K562 (cell line): Measurements from ENCODE around the gene HIVEP2. TPM values are rescaled to one million over a fixed set of nuclear protein-coding genes. Genes with fewer than 3 reads are reported as not detected.

ENCODE experiments used
- ATAC-seq: fragments of 200-7000 bp; cut with Tn5 transposase; 3 replicates; pipeline ENCODE4 v1.9.1; 2020; ENCODE audit warnings: moderate library complexity
- BruUV-seq: library from RNA; stranded (reverse); fragments of 400-500 nt; replicated peaks from 2 replicates; lab custom pipeline; 2021; lab: Mats Ljungman, UMichigan
- CTCF ChIA-PET: fragments of 300-600 bp; formaldehyde crosslinking; extraction: SDS; loops from one replicate; lab custom pipeline; 2021; ENCODE audit warnings: low intra/inter-chr PET ratio; lab: Yijun Ruan, JAX
- POLR2A ChIA-PET: fragments of 300-600, 350-650 bp; sonication (Branson Sonifier 250); formaldehyde crosslinking; extraction: SDS; loops from one replicate; lab custom pipeline; 2021; ENCODE audit warnings: antibody characterized with exemption, inconsistent platforms; lab: Yijun Ruan, JAX
- DNase-seq, 4 experiments: peaks; one replicate each; pipeline versions ENCODE4 v3.0.0 to v3.0.0-alpha.2; 2011 to 2018; ENCODE audit warnings: low spot score in 3 of 4, mixed read lengths in 3 of 4; ENCODE audit errors: extremely low read depth in 1 of 4
- FAIRE-seq: peaks from 2 replicates; lab custom pipeline; 2011; peaks lifted over from hg19 to GRCh38; lab: Jason Lieb, UNC
- H2AFZ ChIP-seq: 2 replicates; pipeline ENCODE4 v1.6.0; 2011; ENCODE audit warnings: low read depth, low read length, control low read depth, inconsistent platforms
- H3K27ac ChIP-seq: fragments of 200-600 bp; 3 replicates; pipeline ENCODE4 v1.8.0; 2011; ENCODE audit warnings: low read depth, mild to moderate bottlenecking, control low read depth, inconsistent platforms, low read length, moderate library complexity, mixed read lengths; ENCODE audit errors: extremely low read depth
- H3K27me3 ChIP-seq, 2 experiments: fragments of 300-600 bp in 1 of 2; 2 replicates in 1 of 2; 3 replicates in 1 of 2; pipeline versions ENCODE4 v1.6.0 to v1.8.0; 2011; ENCODE audit warnings: inconsistent platforms in 2 of 2, low read length in 2 of 2, mild to moderate bottlenecking in 1 of 2, mixed read lengths in 1 of 2, moderate library complexity in 1 of 2; ENCODE audit not compliant: control insufficient read depth in 2 of 2, insufficient read depth in 2 of 2
- H3K36me3 ChIP-seq: fragments of 300-600 bp; 3 replicates; pipeline ENCODE4 v1.8.0; 2011; ENCODE audit warnings: mild to moderate bottlenecking, low read length, inconsistent platforms; ENCODE audit not compliant: control insufficient read depth, insufficient read depth
- H3K4me1 ChIP-seq, 2 experiments: fragments of 200-600 bp in 1 of 2; replicated peaks in 1 of 2; 2 replicates in 1 of 2; 3 replicates in 1 of 2; pipeline versions ENCODE4 v1.5.1 to v1.8.0; 2011; ENCODE audit warnings: inconsistent platforms in 2 of 2, low read length in 2 of 2, mild to moderate bottlenecking in 1 of 2, mixed read lengths in 1 of 2, moderate library complexity in 1 of 2; ENCODE audit not compliant: control insufficient read depth in 2 of 2, insufficient read depth in 2 of 2
- H3K4me2 ChIP-seq: 2 replicates; pipeline ENCODE4 v1.6.1; 2011; ENCODE audit warnings: low read length, control low read depth, inconsistent platforms, mixed read lengths; ENCODE audit not compliant: insufficient read depth
- H3K4me3 ChIP-seq: fragments of 200-600 bp; sonication (generic), shearing (Covaris generic); 2 replicates; pipeline ENCODE4 v1.5.1; 2016; ENCODE audit warnings: control low read depth, inconsistent platforms
- H3K79me2 ChIP-seq: fragments of 200-600 bp; 3 replicates; pipeline ENCODE4 v1.8.0; 2011; ENCODE audit warnings: low read length, inconsistent platforms; ENCODE audit not compliant: control insufficient read depth, insufficient read depth
- H3K9ac ChIP-seq, 2 experiments: 2 replicates each; pipeline versions ENCODE4 v1.6.0 to v1.6.1; 2011; ENCODE audit warnings: low read depth in 2 of 2, low read length in 2 of 2, control low read depth in 1 of 2, inconsistent platforms in 1 of 2, mild to moderate bottlenecking in 1 of 2, mixed read lengths in 1 of 2; ENCODE audit not compliant: insufficient read depth in 1 of 2
- H3K9me1 ChIP-seq: one replicate; pipeline ENCODE4 v1.6.0; 2011; ENCODE audit warnings: inconsistent platforms, mild to moderate bottlenecking, low read length, moderate library complexity; ENCODE audit not compliant: control insufficient read depth, insufficient read depth
- H3K9me3 ChIP-seq: replicated peaks from 2 replicates; pipeline ENCODE4 v1.5.1; 2011; ENCODE audit warnings: low read depth, low read length, inconsistent platforms; ENCODE audit not compliant: control insufficient read depth, insufficient read depth
- H4K20me1 ChIP-seq: replicated peaks from 2 replicates; pipeline ENCODE4 v1.6.1; 2011; ENCODE audit warnings: low read length, inconsistent platforms, mixed read lengths; ENCODE audit not compliant: control insufficient read depth, insufficient read depth
- ATF1 ChIP-seq, 2 experiments: fragments of 450-650 bp in 1 of 2; IDR thresholded peaks; 2 replicates each; pipeline ENCODE4 v1.6.1; 2016; ENCODE audit warnings: missing compliant biosample characterization in 1 of 2, missing genetic modification characterization in 1 of 2
- CAMTA2 ChIP-seq: fragments of 250-450 bp; sonication (Bioruptor Pico); conservative IDR thresholded peaks from 2 replicates; pipeline ENCODE4 v1.5.1; 2022
- DMBX1 ChIP-seq: fragments of 250-450 bp; sonication (Bioruptor Pico); IDR thresholded peaks from 2 replicates; pipeline ENCODE4 v1.8.0; 2022; ENCODE audit warnings: inconsistent platforms, mild to moderate bottlenecking, moderate library complexity, borderline replicate concordance
- ETS2 ChIP-seq: IDR thresholded peaks from 2 replicates; pipeline ENCODE4 v1.6.1; 2016; ENCODE audit warnings: borderline replicate concordance, missing genetic modification characterization, mild to moderate bottlenecking, moderate library complexity, missing compliant biosample characterization; ENCODE audit not compliant: poor library complexity, severe bottlenecking
- ETV6 ChIP-seq, 3 experiments: fragments of 150-350 bp in 1 of 3; sonication (generic) in 1 of 3; formaldehyde crosslinking in 1 of 3; IDR thresholded peaks; 2 replicates each; pipeline versions ENCODE4 v1.6.1 to v1.8.0; 2014 to 2022; ENCODE audit warnings: borderline replicate concordance in 2 of 3, low read depth in 2 of 3, antibody characterized with exemption in 1 of 3, low read length in 1 of 3, mild to moderate bottlenecking in 1 of 3, missing genetic modification reagents in 1 of 3
- EZH2 ChIP-seq: IDR thresholded peaks from 2 replicates; pipeline ENCODE4 v1.6.1; 2012; ENCODE audit warnings: low read depth, mild to moderate bottlenecking, inconsistent platforms, low read length, borderline replicate concordance
- ILF3 ChIP-seq: fragments of 450-650 bp; IDR thresholded peaks from 2 replicates; pipeline ENCODE4 v1.6.1; 2018; ENCODE audit warnings: antibody characterized with exemption, mild to moderate bottlenecking, moderate library complexity, borderline replicate concordance
- KLF13 ChIP-seq: fragments of 450-650 bp; IDR thresholded peaks from 2 replicates; pipeline ENCODE4 v1.6.1; 2016; ENCODE audit warnings: missing genetic modification characterization, low read depth, mild to moderate bottlenecking, missing compliant biosample characterization, moderate library complexity, borderline replicate concordance
- MCM2 ChIP-seq: fragments of 450-650 bp; IDR thresholded peaks from 2 replicates; pipeline ENCODE4 v1.6.1; 2017; ENCODE audit warnings: low read depth, mild to moderate bottlenecking
- SMARCA4 ChIP-seq: fragments of 450-650 bp; IDR thresholded peaks from 2 replicates; pipeline ENCODE4 v1.6.1; 2016
- SMARCA5 ChIP-seq: fragments of 450-650 bp; IDR thresholded peaks from 2 replicates; pipeline ENCODE4 v1.6.1; 2016
- SRSF7 ChIP-seq: fragments of 200-400 bp; formaldehyde crosslinking; optimal IDR thresholded peaks from 2 replicates; pipeline ENCODE3; 2017; ENCODE audit warnings: mild to moderate bottlenecking, low read depth, low read length
- TARDBP ChIP-seq: fragments of 450-650 bp; IDR thresholded peaks from 2 replicates; pipeline ENCODE4 v1.6.1; 2016
- WHSC1 ChIP-seq: IDR thresholded peaks from one replicate; pipeline ENCODE4 v1.6.1; 2012; ENCODE audit warnings: low read length, control low read depth, inconsistent platforms
- ZNF586 ChIP-seq: fragments of 450-650 bp; formaldehyde crosslinking; conservative IDR thresholded peaks from 2 replicates; pipeline ENCODE4 v1.4.0; 2020; ENCODE audit warnings: mild to moderate bottlenecking, moderate library complexity
- WGBS: fragments of 100-300 bp; shearing (Covaris generic); methylation state at CpG from one replicate; pipeline ENCODE4 v1.1.6; 2016; ENCODE audit warnings: low coverage, mixed read lengths; ENCODE audit not compliant: insufficient coverage; ENCODE audit errors: missing lambda C conversion rate; 5-methylcytosine and 5-hydroxymethylcytosine counted together
- in situ Hi-C: fragments of 300-500 bp; cut with MboI; formaldehyde crosslinking; loops from 4 replicates; pipeline ENCODE4 v1.15.0; 2018; ENCODE audit warnings: inconsistent platforms, mixed read lengths
- intact Hi-C: fragments of 100-400 bp; cut with micrococcal nuclease; formaldehyde crosslinking; loops from 2 replicates; pipeline ENCODE4 v1.14.2; 2022
- polyA plus RNA-seq, 8 experiments: library from polyadenylated mRNA; depleted of rRNA in 4 of 8; stranded (reverse) in 5 of 8; unstranded in 3 of 8; fragments of >200 nt; fragmentation: Nextera tagmentation in 2 of 8; fragmentation: Illumina TruSeq in 1 of 8; extraction: Ambion mirVana in 2 of 8; extraction: Trizol in 1 of 8; gene quantifications; 2 replicates each; pipeline versions ENCODE4 v1.2.1 to v1.2.3, GENCODE V29; 2011 to 2014; ENCODE audit warnings: inconsistent platforms in 1 of 8, missing spikeins in 1 of 8
- total RNA-seq, 7 experiments: library from RNA; depleted of rRNA in 6 of 7; stranded (reverse); fragments of >200 nt in 6 of 7; fragmentation: Illumina TruSeq in 2 of 7; extraction: Trizol in 2 of 7; gene quantifications; 2 replicates each; pipeline versions ENCODE4 v1.2.1 to v1.2.3, GENCODE V29; 2011 to 2021; ENCODE audit warnings: low replicate concordance in 1 of 7
- TF ChIP-seq, protein P1 (sequence below): IDR thresholded peaks from 2 replicates; pipeline ENCODE4 v1.6.1; 2014; ENCODE audit warnings: antibody characterized with exemption
- TF ChIP-seq, protein P2 (sequence below): fragments of 250-450 bp; sonication (Bioruptor Pico); IDR thresholded peaks from 2 replicates; pipeline ENCODE4 v1.4.0; 2020; ENCODE audit warnings: borderline replicate concordance
- TF ChIP-seq, protein P3 (sequence below): fragments of 450-650 bp; formaldehyde crosslinking; IDR thresholded peaks from 2 replicates; pipeline ENCODE4 v1.4.0; 2022; ENCODE audit warnings: missing genetic modification characterization

HIVEP2 gene
- total and polyA plus RNA-seq, 9 of the 15 experiments (the other 6 are each of a cell fraction or from before 2014, with no cell fraction given), result under 0.01 to 1.2 (median 0.31) TPM

DNA sequence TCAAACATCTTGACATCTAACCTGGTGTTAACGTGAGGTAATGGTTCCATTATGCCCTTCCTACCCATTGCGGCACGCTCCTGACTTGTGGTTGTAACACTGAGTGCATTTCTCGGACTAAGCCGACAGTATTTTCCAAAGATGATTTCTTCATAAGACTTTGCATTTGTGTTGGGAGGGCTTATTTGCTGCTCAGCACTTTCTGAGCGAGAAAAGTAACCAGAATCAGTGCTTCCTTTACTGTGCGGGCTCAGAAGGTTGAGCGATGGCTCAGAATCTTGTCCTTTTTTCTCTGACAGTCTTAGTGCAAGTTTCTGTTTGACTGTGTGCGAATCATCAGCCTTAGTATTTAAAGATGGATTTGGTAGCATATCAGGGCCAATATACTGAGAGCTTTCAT, 171.7 kb downstream of the HIVEP2 start:
- no peak for DNase-seq
- TF ChIP-seq CAMTA2 (no peak), EZH2 (no peak), SRSF7 (no peak), ZNF586 (CRISPR knock-in tag) (no peak), ETV6 (IDR thresholded peaks at IDR 0.05; ENCODE audit: borderline replicate concordance in 1 of 2, low read depth in 2 of 2, low read length in 1 of 2) (no peak), ETV6 (CRISPR knock-in tag; IDR thresholded peaks at IDR 0.05; ENCODE audit: borderline replicate concordance) (no peak), DMBX1 (no peak), WHSC1 (no peak), ETS2 (tag) (no peak), SMARCA4 (no peak), KLF13 (tag) (no peak), ATF1 (CRISPR knock-in tag; IDR thresholded peaks at IDR 0.05) (no peak), ATF1 (tag; IDR thresholded peaks at IDR 0.05) (no peak), SMARCA5 (no peak), MCM2 (no peak), ILF3 (no peak), TARDBP (no peak)
- TF ChIP-seq, protein P1, sequence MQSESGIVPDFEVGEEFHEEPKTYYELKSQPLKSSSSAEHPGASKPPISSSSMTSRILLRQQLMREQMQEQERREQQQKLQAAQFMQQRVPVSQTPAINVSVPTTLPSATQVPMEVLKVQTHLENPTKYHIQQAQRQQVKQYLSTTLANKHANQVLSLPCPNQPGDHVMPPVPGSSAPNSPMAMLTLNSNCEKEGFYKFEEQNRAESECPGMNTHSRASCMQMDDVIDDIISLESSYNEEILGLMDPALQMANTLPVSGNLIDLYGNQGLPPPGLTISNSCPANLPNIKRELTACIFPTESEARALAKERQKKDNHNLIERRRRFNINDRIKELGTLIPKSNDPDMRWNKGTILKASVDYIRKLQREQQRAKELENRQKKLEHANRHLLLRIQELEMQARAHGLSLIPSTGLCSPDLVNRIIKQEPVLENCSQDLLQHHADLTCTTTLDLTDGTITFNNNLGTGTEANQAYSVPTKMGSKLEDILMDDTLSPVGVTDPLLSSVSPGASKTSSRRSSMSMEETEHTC, result no peak
- TF ChIP-seq, protein P2, sequence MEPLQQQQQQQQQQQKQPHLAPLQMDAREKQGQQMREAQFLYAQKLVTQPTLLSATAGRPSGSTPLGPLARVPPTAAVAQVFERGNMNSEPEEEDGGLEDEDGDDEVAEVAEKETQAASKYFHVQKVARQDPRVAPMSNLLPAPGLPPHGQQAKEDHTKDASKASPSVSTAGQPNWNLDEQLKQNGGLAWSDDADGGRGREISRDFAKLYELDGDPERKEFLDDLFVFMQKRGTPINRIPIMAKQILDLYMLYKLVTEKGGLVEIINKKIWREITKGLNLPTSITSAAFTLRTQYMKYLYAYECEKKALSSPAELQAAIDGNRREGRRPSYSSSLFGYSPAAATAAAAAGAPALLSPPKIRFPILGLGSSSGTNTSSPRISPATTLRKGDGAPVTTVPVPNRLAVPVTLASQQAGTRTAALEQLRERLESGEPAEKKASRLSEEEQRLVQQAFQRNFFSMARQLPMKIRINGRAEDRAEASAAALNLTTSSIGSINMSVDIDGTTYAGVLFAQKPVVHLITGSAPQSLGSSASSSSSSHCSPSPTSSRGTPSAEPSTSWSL (CRISPR knock-in tag), result no peak
- TF ChIP-seq, protein P3, sequence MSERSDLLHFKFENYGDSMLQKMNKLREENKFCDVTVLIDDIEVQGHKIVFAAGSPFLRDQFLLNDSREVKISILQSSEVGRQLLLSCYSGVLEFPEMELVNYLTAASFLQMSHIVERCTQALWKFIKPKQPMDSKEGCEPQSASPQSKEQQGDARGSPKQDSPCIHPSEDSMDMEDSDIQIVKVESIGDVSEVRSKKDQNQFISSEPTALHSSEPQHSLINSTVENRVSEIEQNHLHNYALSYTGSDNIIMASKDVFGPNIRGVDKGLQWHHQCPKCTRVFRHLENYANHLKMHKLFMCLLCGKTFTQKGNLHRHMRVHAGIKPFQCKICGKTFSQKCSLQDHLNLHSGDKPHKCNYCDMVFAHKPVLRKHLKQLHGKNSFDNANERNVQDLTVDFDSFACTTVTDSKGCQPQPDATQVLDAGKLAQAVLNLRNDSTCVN (CRISPR knock-in tag), result no peak
- TF ChIP-seq, all 486 proteins: peak for 0
- FAIRE-seq (no peak), ATAC-seq (no peak)
- Histone ChIP-seq H3K9ac (no peak overlapping the region), H3K4me3 (no peak overlapping the region), H3K4me1 (no peaks in the 10 kb centered on the region), H3K79me2 (no peaks in the 10 kb centered on the region), H3K9me1 (no peaks in the 10 kb centered on the region), H4K20me1 (no peaks in the 10 kb centered on the region), H3K4me2 (no peak overlapping the region), H3K9me3 (no peaks in the 10 kb centered on the region), H2AFZ (no peak overlapping the region), H3K36me3 (no peaks in the 10 kb centered on the region), H3K27ac (no peak overlapping the region), H3K27me3 (peaks cover 44 to 50% of the 10 kb centered on the region in 2 experiments)
- BruUV-seq, result no TSS peak
- 7% methylated on average over 9 of the region's 9 CpGs for WGBS
- CTCF ChIA-PET, result no interaction called here
- intact Hi-C loops (no loop called here), in situ Hi-C loops (no loop called here)
- POLR2A ChIA-PET, result no interaction called here
